Cardiac fibroblast (primary cell): ENCODE data around the gene FEN1.

Experiments used
- DNase-seq, 2 donors: peaks; one replicate each; pipeline versions ENCODE4 v3.0.0 to v3.0.0-alpha.2; 2010; ENCODE audit warnings: low read depth in 2 of 2
- H3K4me3 ChIP-seq, 2 donors: replicated peaks in 1 of 2; 1 replicate in 1 of 2; 2 replicates in 1 of 2; pipeline ENCODE4 v1.5.1; 2011; ENCODE audit warnings: low read depth in 2 of 2, low read length in 2 of 2, mild to moderate bottlenecking in 2 of 2, moderate library complexity in 1 of 2
- TF ChIP-seq, protein P1 (sequence below): IDR thresholded peaks from one replicate; pipeline ENCODE4 v1.5.1; 2011; ENCODE audit warnings: low read depth, mild to moderate bottlenecking, low read length, inconsistent platforms

Gene FEN1

DNA sequence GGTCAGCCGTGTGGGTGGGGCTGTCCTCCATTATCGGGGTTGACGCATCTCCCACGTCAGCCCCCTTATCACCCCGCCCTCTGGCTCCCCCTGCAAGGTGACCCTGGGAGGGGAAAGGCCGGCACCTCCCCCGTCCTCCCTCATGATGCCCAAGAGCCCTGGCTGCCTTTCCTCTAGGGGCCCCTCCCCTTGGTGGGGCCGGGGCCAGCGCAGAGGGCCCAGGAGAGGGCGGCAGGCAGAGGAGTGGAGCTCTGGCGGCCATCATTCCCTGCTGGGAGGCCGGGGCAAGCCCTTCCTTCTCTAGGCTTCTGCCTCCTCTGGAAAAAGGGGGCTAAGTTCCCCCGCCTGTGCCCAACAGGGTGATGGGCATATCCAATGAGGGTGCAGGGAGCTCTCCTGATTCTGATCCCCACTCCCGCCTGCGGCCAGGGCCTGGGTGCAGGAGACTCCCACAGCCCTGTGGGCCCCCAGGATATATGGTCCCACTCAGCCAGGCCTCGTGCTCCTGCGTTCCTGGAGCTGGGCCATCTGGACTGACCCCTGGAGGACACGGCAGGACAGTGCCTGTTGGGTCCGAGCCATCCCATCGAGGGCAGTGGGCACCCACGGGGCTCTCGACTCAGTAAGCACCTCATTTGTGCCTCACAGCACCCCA lies 28.0 kb upstream of the FEN1 start:
- H3K4me3 ChIP-seq: no peak overlapping the region
- TF ChIP-seq, protein P1, sequence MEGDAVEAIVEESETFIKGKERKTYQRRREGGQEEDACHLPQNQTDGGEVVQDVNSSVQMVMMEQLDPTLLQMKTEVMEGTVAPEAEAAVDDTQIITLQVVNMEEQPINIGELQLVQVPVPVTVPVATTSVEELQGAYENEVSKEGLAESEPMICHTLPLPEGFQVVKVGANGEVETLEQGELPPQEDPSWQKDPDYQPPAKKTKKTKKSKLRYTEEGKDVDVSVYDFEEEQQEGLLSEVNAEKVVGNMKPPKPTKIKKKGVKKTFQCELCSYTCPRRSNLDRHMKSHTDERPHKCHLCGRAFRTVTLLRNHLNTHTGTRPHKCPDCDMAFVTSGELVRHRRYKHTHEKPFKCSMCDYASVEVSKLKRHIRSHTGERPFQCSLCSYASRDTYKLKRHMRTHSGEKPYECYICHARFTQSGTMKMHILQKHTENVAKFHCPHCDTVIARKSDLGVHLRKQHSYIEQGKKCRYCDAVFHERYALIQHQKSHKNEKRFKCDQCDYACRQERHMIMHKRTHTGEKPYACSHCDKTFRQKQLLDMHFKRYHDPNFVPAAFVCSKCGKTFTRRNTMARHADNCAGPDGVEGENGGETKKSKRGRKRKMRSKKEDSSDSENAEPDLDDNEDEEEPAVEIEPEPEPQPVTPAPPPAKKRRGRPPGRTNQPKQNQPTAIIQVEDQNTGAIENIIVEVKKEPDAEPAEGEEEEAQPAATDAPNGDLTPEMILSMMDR: no peak
- DNase-seq: peak in 1 of 2 donors; percentile 82

DNA sequence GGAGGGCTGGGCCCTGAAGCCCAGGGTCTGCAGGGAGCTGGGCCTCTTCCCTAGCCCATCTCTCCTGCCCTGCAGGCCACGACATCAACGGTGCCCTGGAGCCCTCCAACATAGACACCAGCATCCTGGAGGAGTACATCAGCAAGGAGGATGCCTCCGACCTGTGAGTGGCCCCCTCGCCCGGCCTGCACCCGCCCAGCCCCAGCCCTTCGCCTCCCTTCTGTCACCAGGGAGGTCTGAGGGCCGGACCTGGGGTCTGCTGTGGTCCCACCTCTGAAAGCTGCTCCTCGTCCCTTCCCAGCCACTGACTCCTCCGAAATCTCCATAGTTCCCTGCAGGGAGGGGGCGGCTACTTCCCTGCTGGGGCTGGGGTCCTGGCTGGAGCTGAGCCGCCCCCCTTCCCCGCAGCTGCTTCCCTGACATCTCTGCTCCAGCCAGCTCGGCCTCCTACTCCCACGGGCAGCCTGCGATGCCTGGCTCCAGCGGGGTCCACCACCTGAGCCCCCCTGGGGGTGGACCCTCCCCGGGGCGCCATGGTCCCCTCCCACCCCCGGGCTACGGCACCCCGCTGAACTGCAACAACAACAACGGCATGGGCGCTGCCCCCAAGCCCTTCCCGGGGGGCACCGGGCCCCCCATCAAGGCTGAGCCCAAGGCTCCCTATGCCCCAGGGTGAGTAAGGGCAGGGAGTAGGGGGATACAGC lies 27.0 kb upstream of the FEN1 start:
- no peak for DNase-seq
- no peak overlapping the region for H3K4me3 ChIP-seq
- TF ChIP-seq, protein P1: no peak

DNA sequence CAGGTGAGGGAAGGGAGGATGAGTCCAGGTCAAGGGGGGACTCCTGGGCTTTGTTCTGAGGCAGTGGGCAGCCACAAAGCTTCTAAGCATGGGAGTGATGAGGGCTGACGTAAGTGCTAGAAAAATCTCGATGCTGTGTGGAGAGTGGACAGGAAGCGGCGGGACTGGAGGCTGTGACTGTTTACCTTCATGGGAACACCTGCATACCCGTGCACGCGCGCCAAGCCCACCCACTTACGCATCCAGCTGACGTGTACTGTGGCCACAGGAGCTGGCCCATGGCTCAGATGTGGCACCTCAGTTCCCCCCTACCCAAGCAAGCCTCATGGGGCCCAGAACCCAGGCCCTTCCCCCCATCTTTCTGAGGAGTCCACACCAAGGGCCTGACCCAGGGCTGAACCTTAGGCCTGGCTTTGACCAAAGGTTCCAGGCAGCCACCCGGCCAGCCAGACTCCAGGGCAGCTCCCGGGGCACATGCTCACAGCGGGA lies 26.3 kb upstream of the FEN1 start:
- DNase-seq: no peak
- TF ChIP-seq, protein P1: no peak
- no peak overlapping the region for H3K4me3 ChIP-seq

DNA sequence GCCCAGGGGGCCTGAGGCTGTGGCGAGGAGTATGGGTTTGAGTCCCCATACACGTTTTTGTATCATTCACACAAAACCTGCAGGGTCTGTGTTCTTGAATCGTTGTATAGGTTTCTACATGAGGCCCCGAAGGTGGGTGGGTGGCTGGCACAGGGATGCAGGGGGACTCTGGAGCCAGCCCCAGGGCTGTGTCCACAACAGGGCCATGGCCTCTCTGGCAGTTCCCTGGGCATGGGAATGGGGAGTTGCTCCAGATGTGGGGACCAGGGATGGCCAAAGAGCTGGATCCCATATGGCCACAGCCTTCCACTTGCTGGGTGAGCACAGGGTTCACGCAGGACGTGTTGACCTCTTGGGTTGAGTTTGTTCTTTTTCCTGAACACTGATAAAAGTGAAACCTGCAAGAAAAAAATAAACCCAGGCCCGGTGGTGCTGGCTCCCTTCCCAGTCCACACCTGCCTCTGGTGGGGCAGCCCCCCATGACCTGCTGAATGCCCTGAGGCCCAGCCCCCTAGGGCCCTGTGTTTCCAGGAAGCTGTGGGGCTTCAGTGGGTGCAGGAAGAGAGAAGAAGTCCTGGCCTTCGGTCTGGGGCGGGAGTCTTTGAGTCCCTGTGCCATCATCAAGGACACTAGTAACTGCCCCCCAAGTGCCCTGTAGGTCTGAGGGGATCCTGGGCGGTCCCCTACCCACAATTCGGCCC lies 24.2 kb upstream of the FEN1 start:
- TF ChIP-seq, protein P1: no peak
- no peak overlapping the region for H3K4me3 ChIP-seq
- no peak for DNase-seq

DNA sequence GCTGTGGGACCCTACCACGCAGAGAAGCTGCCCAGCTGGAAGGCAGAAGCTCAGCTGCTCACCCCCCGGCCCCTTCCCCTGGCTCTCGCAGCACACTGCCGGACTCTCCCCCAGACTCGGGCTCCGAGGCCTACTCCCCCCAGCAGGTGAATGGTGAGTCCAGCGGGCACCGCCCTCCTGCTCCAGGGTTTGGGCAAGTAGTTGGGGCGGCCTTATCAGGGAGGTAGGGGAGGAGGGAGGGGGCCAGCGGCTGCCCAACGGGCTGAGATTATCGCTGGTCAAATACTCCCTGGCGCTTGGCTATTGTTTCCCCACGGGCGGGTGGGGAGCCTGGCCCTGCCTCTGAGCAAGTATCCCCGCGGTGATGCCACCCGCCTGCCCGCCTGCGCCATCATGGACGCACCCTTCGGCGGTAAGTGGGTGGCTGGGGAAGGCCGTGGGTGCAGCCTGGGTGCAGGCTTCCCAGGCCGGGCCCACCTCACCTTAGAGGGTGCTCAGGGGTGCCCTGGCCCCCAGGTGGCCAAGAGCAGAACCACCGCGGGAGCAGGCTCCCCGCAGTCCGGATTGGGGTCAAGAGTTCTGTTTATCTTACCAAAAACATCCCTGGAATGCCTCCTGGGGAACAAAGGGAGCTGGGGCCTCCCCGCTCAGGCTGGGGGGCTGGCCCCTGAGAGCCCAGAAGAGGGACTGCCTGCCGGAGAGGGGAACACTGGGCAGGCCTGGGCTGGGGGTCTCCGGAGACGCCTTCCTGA lies 23.4 kb upstream of the FEN1 start:
- TF ChIP-seq, protein P1: peak; percentile 32
- H3K4me3 ChIP-seq: no peak overlapping the region
- peak in 1 of 2 donors; percentile 67 for DNase-seq

DNA sequence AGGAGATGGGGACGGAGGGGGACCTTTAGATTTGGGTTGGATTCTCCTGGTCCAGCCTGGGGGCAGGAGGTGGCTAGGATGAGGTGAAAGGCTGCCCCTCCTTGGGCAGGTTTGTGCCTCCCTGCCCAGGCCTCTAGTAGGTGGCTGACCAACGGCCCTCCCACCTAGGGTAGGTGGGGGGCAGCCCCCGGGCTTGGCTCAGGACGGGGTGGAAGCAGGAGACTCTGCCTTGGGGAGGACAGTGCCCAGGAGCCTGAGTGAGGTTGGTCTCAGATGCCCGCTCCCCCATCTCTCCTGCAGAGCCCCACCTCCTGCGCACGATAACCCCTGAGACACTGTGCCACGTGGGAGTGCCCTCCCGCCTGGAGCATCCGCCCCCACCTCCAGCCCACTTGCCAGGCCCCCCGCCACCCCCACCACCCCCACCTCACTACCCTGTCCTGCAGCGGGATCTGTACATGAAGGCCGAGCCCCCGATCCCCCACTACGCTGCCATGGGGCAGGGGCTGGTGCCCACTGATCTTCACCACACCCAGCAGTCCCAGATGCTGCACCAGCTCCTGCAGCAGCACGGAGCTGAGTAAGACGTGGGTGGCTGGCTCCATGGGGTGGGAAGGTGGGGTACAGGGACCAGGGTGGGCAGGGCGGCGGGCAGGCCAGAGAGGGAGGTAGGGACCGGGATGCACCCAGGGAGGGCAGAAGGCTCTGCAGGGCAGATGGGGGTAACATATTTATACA lies 22.6 kb upstream of the FEN1 start:
- no peak for DNase-seq
- TF ChIP-seq, protein P1: no peak
- H3K4me3 ChIP-seq: no peak overlapping the region
